HG03045 (cell line): ENCODE data around the gene ZBTB43.
"Not testable (repeated sequence)": the region's sequence is repeated elsewhere in the genome, so short reads cannot be mapped to it uniquely, and the experiment has no call there.

ENCODE experiments used
- ATAC-seq: cut with Tn5 transposase; IDR thresholded peaks from one replicate; pipeline ENCODE4 v1.9.1; 2021; ENCODE audit warnings: mild to moderate bottlenecking, moderate library complexity; ENCODE audit not compliant: unreplicated experiment

Gene ZBTB43

DNA sequence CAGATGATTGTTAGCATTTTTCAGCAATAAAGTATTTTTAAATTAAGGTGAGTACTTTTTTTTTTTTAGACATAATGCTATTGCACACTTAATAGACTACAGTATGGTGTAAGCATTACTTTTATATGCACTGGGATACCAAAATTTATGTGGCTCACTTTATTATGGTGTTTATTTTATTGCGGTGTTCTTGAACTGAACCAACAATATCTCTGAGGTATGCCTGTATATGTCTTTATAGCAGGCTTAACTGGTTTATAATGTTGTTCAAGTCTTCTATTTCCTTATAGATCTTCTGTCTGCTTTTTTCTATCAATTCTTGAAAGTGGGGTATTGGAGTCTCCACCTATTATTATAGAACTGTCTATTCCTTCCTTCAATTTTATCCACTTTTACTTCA lies 18.0 kb downstream of the ZBTB43 start:
- no peak for ATAC-seq

DNA sequence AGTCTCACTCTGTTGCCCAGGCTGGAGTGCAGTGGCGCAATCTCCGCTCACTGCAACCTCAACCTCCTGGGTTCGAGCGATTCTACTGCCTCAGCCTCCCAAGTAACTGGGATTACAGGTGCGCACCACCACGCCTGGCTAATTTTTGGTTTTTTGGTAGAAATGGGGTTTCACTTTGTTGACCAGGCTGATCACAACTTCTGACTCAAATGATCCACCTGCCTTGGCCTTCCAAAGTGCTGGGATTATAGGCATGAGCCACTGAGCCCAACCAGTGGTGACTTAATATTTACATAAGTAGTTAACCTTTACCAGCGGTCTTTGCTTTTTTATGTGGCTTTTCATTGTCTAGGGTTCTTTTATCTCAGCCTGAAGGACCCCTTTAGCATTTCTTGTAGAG lies 19.2 kb downstream of the ZBTB43 start:
- ATAC-seq: not testable (repeated sequence)

DNA sequence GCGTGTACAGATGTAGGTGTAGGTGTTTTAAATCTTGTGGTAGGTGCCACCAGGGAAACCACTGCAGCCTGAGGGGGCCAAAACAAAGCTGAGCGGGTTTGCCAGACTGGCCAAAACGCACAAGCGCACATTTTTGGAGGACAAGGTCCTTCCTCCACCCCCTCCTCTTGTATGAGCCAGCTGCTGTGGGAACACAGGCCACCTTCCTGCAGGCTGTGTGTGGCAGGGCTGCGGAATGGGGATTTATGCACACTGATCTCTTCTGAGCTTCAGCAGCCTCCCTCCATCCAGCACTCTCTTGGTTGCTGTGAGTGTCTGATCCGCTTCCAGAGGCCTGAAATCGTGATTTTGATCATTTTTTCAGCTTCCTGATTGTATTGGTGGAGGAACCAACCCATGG lies 22.4 kb downstream of the ZBTB43 start:
- no peak for ATAC-seq

GRCh38 chr9:126829035-126829434 lies 24.2 kb downstream of the ZBTB43 start:
- ATAC-seq: no peak

DNA sequence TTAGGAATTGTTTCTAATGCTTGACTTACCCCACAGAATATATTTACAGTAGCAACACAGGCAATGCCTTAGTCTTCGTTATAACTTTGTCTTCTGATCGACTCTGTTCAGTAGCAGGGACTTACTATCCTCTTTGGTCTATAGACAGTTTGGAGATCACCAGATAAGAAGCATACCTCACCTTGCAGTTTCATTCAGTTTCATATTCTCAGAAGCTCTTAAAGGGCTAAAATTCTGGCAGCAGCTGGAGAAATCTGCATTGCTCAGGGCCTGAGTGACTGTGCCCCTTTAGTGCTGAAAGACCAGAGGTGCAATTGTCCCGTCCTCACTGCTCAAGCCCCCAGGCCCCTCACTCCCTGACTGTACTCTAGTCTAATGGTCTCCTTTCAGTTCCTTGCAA lies 26.0 kb downstream of the ZBTB43 start:
- no peak for ATAC-seq

- ATAC-seq: no peak
Observed at GRCh38 chr9:126832440-126832839, 27.6 kb downstream of the ZBTB43 start.

DNA sequence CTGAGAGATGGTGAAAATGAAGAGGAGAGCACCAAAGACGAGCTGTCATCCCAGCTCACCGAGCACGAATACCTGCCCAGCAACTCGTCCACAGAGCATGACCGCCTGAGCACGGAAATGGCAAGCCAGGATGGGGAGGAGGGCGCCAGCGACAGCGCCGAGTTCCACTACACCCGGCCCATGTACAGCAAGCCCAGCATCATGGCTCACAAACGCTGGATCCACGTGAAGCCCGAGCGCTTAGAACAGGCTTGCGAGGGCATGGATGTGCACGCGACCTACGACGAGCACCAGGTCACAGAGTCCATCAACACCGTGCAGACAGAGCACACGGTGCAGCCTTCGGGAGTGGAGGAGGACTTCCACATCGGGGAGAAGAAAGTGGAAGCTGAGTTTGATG lies 28.2 kb downstream of the ZBTB43 start:
- ATAC-seq: no peak

DNA sequence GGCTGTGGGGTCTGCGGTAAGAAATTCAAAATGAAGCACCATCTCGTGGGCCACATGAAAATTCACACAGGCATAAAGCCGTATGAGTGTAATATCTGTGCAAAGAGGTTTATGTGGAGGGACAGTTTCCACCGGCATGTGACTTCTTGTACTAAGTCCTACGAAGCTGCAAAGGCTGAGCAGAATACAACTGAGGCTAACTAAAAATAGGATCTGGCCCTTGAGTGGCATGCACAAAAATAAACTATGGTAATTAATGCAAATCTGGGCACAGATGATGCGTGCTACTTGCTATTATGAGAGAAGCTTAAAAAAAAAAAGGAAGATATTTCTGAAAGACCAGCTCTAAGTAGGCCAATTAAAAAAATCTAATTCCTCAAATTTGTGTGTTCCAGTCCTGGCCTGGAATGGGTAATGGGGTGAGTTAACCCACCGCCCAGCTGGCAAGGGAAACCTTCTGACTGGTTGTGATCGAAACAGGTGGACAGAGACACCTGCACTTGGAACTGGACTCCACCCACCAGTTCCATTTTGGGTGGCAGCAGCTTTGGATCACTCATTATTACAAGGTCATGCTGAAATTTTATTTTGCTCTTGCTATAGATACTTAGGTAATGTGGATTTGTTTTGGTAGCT lies 29.0 kb downstream of the ZBTB43 start:
- ATAC-seq: no peak

GRCh38 chr9:126834672-126835071 lies 29.8 kb downstream of the ZBTB43 start:
- no peak for ATAC-seq

GRCh38 chr9:126836216-126836615 lies 31.4 kb downstream of the ZBTB43 start:
- ATAC-seq: no peak

DNA sequence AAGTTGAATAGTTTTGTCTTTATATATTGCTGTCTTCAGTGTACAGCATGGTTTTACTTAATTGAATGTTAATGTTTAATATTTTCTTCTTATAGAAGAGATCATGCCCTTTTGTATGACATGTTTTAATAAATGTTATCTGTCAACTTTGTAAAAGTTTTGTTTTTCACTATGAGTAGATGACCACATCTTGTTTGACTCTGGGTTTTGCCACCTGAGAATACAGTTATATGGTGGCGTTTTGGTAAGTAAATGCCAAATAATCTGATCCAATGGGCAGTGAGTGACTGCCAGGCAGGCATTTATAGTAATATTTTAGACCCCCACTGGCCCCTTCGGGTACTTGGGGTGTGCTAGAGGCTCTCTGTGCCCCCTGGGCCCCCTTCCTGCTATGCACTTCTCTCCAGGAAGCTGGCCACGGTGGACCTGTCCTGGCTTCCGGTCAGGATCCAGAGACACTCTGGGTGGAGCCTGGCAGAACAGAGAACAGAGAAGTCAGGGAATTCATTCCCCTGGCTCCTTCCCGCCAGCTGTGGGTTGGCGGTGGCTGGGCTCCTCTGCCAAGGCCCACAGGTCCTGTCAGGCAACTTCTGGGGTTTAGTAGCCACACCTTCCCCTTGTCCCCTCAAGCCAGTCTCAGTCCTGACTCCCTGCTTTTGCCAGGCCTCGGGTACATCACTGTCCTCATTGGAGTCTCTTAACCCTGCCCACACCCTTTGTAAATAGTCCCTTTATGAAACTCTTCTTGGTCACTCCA lies 33.4 kb downstream of the ZBTB43 start:
- ATAC-seq: no peak

DNA sequence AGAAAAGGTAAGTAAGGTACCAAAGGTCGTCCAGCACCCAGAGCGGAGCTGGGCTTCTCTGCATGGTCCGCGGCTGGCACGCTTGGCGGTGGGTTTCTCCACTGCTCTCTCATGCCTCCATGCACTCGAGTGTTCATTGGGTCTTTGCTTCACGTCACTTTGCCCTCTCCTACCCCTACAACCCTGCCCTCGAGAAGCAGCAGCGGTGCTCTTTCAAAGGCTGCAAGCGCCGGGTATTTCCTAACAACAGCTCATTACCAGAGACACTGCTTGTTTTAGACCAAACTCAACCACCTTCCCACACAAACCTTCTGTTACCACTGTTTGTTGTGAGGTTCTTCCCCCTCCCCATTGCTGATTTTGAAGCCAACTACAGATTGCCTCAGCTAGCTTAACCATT lies 34.1 kb downstream of the ZBTB43 start:
- no peak for ATAC-seq

DNA sequence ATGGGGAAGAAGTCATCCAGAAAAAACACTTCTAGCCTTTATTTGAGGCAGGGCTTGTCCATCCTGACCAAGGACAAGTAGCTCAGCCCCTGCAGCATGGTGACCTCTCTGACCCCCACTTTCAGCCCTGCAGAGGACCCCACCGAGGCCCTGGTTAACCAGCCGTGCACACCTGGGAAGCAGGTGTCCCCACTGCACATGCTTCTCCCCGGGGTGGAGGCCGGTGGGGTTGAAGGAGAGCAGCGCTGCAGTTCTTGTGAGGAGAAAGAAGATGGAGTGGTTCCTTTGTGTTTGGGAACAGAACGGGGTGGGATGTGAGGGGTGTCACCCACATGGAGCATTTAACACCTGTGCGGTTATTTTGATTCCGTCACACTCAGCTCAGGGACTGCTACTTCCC lies 34.5 kb downstream of the ZBTB43 start:
- no peak for ATAC-seq

DNA sequence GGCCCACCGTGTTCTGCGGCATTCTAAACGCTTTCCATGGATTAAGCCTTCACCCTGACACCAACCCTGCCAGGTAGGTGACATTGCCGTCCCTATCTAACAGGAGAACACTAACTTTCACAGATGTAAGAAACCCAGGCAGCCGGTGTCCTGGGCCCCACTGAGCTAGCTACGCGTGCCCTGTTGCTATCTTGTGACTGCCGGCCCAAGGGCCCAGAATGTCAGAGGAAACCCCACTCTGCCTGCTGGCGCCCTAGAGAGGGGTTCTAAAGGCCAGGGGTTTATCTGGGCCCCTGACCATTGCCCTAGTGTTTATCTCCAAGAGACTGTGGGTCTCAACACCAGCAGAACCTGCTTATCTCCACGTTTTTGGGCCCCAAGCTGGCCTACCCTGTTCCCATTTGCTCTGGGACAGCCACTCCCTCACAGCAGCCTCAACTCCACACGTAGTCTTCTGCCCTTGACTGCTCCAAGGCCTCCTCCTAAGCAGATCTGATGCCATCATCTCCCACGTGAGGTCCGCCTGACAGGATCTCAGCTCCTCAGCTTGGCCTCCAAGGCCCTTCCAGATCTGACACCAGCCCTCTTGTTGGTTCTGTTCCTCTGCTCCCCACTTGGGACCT lies 37.5 kb downstream of the ZBTB43 start:
- no peak for ATAC-seq

DNA sequence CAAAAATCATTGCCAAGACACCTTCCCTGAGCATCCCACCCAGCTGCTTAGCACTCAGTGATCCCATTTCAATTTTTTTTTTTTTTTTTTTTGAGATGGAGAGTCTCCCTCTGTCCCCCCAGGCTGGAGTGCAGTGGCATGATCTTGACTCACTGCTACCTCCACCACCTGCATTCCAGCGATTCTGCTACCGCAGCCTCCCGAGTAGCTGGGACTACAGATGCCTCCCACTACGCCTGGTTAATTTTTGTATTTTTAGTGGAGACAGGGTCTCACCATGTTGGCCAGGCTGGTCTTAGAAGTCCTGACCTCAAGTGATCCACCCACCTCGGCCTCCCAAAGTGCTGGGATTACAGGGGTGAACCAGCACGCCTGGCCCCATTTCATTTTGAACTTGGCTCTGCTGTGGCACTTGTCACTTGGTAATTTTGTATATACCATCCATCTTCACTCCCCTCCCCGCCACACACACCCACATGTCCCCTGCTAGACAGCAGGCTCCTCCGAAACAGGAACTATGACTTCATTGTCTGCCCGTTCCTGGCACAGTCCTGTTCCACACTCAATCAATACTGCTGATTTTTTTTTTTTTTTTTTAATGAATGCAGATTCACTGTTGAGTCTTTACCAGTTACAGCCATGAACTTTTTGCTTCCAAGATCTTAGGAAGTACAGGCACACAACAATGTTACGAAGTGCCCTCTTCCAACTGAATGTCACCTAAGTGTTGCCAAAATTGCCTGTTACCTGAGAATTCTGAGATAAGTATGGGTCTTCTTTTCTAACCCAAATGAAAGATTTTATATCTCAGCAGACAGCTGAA lies 38.3 kb downstream of the ZBTB43 start:
- ATAC-seq: no peak

DNA sequence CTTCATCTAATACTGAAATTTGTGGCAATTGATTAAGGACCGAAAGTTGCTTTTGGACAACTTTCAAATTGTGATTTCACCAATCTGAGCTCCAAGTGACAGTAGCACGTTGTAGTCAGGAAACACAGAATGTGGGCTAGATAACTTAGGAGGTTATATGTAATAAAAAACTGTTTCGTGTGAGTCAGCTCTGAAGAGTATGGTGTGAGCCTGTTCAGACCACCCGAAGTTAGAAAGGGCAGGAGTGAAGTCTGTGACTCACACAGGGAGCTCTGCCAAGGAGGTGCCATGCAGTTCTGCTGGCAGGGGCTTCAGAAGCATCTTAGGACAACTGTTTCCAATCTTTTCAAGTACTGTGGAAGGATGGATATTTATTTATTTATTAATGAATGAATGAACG lies 39.2 kb downstream of the ZBTB43 start:
- ATAC-seq: no peak

GRCh38 chr9:126847051-126847450 lies 42.2 kb downstream of the ZBTB43 start:
- no peak for ATAC-seq

DNA sequence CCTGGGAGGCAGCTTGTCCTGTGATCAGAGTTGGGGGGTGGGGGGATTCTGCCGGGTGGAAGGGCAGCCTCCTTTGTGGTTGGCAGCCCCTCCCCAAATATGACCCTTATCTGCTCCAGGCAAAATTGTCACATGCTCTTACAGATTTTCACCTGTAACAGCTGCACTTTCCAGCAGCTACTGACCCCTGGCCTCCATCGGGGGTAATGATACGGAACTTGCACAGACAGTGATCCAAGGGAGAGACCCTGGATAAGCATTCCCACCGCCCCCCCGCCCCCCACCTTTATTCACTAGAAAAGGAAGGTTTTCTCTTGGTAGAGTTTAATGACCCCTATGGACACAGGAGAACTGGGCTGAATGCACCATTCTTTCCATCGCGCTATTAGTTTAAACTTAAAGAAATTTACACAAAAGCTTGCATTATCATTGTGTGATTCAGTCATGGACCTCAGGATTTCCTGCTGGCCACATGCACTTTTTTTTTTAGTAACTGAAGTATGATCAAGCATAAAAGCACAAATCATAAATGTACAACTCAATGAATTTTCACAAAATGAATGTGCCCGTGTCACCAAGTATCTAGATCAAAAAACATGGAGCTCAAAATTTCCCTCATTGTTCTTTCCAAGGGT lies 44.9 kb downstream of the ZBTB43 start:
- ATAC-seq: no peak

- ATAC-seq: no peak
Observed at GRCh38 chr9:126851286-126851880, 46.5 kb downstream of the ZBTB43 start.

DNA sequence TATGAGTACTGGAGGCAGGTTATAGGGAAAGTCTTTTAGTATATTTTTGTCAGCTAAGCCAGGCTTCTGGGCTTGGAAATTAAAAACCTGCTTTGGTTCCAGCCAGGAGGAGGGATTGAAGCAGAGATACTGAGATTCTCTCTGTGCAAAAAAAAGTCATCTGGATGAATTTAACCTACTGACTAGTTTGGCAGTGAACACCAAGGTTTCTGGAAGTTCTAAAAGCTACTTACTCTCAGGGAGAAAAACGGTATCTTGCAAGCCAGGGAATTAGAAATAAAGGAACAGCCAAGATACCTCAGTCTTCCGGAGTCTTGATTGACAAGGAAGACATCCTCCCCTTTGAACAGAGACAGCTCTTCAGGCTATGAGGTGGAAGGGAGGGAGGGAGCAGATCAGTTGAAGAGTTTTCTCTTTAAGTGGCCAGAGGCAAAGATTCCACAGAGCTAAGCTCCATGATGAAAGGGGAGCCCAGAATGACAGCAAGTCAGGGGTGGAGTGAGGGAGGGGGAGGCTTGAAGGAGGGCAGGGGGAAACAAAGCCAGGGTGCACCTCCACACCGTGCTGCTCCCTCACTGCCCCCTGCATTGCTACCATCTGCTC lies 47.3 kb downstream of the ZBTB43 start:
- no peak for ATAC-seq
